ENCODE data around the gene EPHA3. TPM values are rescaled to one million over a fixed set of nuclear protein-coding genes. Genes with fewer than 3 reads are reported as not detected.

EPHA3 gene
- total RNA-seq, 2 donors from 2014 or later, result 1.3 to 6.0 TPM

- no peaks in the 10 kb centered on the region for H3K4me1 ChIP-seq
- no peaks in the 10 kb centered on the region for H3K27me3 ChIP-seq
- ATAC-seq (no peak), DNase-seq (no peak)
- TF ChIP-seq POLR2A (IDR thresholded peaks at IDR 0.05) (no peak), CTCF (IDR thresholded peaks at IDR 0.05) (no peak)
- no peak overlapping the region for H3K27ac ChIP-seq
- no peak overlapping the region for H3K4me3 ChIP-seq
- no peaks in the 10 kb centered on the region for H3K36me3 ChIP-seq (replicated peaks in 1 of 2; ENCODE audit: insufficient read depth in 1 of 2, low read depth in 2 of 2)
- no peaks in the 10 kb centered on the region for H3K9me3 ChIP-seq
- 100% methylated on average over 1 of the region's 1 CpG for WGBS, 2 donors
- intact Hi-C loops (cut with DNase I), result no loop called here
Observed at GRCh38 chr3:89360156-89360555, 252.7 kb downstream of the EPHA3 start.

DNA sequence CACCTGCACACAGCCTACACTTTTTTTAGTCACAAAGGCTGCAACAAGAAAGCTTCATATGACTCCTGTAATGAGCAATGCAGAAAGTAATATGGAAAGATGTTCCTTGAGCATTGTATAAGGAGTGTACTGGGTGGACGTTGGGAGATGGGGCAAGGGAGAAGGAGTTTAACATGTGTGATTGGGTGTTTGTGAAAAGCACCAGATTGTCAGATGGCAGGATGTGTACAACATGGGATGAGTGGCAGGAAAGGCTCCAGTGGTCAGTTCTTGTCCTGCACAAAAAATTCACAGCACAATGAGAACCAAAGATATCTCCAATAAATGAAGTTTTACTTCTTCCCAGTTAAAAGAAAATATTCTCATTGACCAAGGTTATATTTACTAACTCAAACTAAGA, 255.1 kb downstream of the EPHA3 start:
- no peak for ATAC-seq
- no peak overlapping the region for H3K4me3 ChIP-seq
- DNase-seq, result no peak
- no peaks in the 10 kb centered on the region for H3K36me3 ChIP-seq (replicated peaks in 1 of 2; ENCODE audit: insufficient read depth in 1 of 2, low read depth in 2 of 2)
- TF ChIP-seq CTCF (IDR thresholded peaks at IDR 0.05) (no peak), POLR2A (IDR thresholded peaks at IDR 0.05) (no peak)
- H3K9me3 ChIP-seq, result no peaks in the 10 kb centered on the region
- intact Hi-C loops (cut with DNase I), result no loop called here
- no peak overlapping the region for H3K27ac ChIP-seq
- WGBS, 2 donors, result 36 to 54% methylated on average over 1 of the region's 1 CpG
- H3K4me1 ChIP-seq, result no peaks in the 10 kb centered on the region
- H3K27me3 ChIP-seq, result no peaks in the 10 kb centered on the region

- H3K36me3 ChIP-seq (replicated peaks in 1 of 2; ENCODE audit: insufficient read depth in 1 of 2, low read depth in 2 of 2), result no peaks in the 10 kb centered on the region
- 60 to 71% methylated on average over 3 of the region's 3 CpGs for WGBS, 2 donors
- H3K27me3 ChIP-seq, result no peaks in the 10 kb centered on the region
- H3K27ac ChIP-seq, result no peak overlapping the region
- no peak for DNase-seq
- H3K9me3 ChIP-seq, result no peaks in the 10 kb centered on the region
- TF ChIP-seq POLR2A (IDR thresholded peaks at IDR 0.05) (no peak), CTCF (IDR thresholded peaks at IDR 0.05) (no peak)
- no peak for ATAC-seq
- no peaks in the 10 kb centered on the region for H3K4me1 ChIP-seq
- intact Hi-C loops (cut with DNase I), result no loop called here
- H3K4me3 ChIP-seq, result no peak overlapping the region
Observed at GRCh38 chr3:89363171-89363570, 255.8 kb downstream of the EPHA3 start.

- no peak for ATAC-seq
- Histone ChIP-seq H3K27me3 (no peaks in the 10 kb centered on the region), H3K4me1 (no peaks in the 10 kb centered on the region), H3K27ac (no peak overlapping the region), H3K36me3 (replicated peaks in 1 of 2; ENCODE audit: insufficient read depth in 1 of 2, low read depth in 2 of 2) (no peaks in the 10 kb centered on the region), H3K4me3 (no peak overlapping the region), H3K9me3 (no peaks in the 10 kb centered on the region)
- TF ChIP-seq POLR2A (IDR thresholded peaks at IDR 0.05), result no peak
- TF ChIP-seq CTCF (IDR thresholded peaks at IDR 0.05), result no peak
- DNase-seq, result no peak
- intact Hi-C loops (cut with DNase I), result no loop called here
Observed at GRCh38 chr3:89364314-89364713, 256.9 kb downstream of the EPHA3 start.

- Histone ChIP-seq H3K27ac (no peak overlapping the region), H3K27me3 (no peaks in the 10 kb centered on the region), H3K9me3 (no peaks in the 10 kb centered on the region), H3K4me1 (no peaks in the 10 kb centered on the region), H3K36me3 (replicated peaks in 1 of 2; ENCODE audit: insufficient read depth in 1 of 2, low read depth in 2 of 2) (no peaks in the 10 kb centered on the region), H3K4me3 (no peak overlapping the region)
- ATAC-seq (no peak), DNase-seq (no peak)
- TF ChIP-seq POLR2A (IDR thresholded peaks at IDR 0.05), result no peak
- TF ChIP-seq CTCF (IDR thresholded peaks at IDR 0.05), result no peak
- intact Hi-C loops (cut with DNase I), result no loop called here
- 51 to 58% methylated on average over 3 of the region's 3 CpGs for WGBS, 2 donors
Observed at GRCh38 chr3:89367166-89367565, 259.7 kb downstream of the EPHA3 start.

All from body of pancreas (tissue), 4 donors.